ENCODE measurements around the gene TP53BP2.
"Not testable (repeated sequence)": the region's sequence is repeated elsewhere in the genome, so short reads cannot be mapped to it uniquely, and the experiment has no call there.

TP53BP2 gene

GRCh38 chr1:223831755-223832636 lies 13.8 kb downstream of the TP53BP2 start:
- peak; percentile 71 for DNase-seq (ENCODE audit: low spot score)

GRCh38 chr1:223829678-223830077 lies 16.1 kb downstream of the TP53BP2 start:
- no peak for DNase-seq (ENCODE audit: low spot score)

GRCh38 chr1:223828162-223828848 lies 17.4 kb downstream of the TP53BP2 start:
- DNase-seq (ENCODE audit: low spot score), result no peak

GRCh38 chr1:223827193-223827663 lies 18.5 kb downstream of the TP53BP2 start:
- DNase-seq (ENCODE audit: low spot score), result no peak

GRCh38 chr1:223825767-223826748 lies 19.7 kb downstream of the TP53BP2 start:
- no peak for DNase-seq (ENCODE audit: low spot score)

GRCh38 chr1:223824712-223825111 lies 21.0 kb downstream of the TP53BP2 start:
- no peak for DNase-seq (ENCODE audit: low spot score)

- no peak for DNase-seq (ENCODE audit: low spot score)
Measured at GRCh38 chr1:223824287-223824686, 21.5 kb downstream of the TP53BP2 start.

GRCh38 chr1:223820971-223821370 lies 24.8 kb downstream of the TP53BP2 start:
- DNase-seq (ENCODE audit: low spot score), result no peak

GRCh38 chr1:223820515-223820858 lies 25.3 kb downstream of the TP53BP2 start:
- no peak for DNase-seq (ENCODE audit: low spot score)

- DNase-seq (ENCODE audit: low spot score), result no peak
Measured at GRCh38 chr1:223819730-223820514, 25.8 kb downstream of the TP53BP2 start.

GRCh38 chr1:223817265-223817664 lies 28.5 kb downstream of the TP53BP2 start:
- not testable (repeated sequence) for DNase-seq (ENCODE audit: low spot score)

- no peak for DNase-seq (ENCODE audit: low spot score)
Measured at GRCh38 chr1:223815865-223816264, 29.9 kb downstream of the TP53BP2 start.

- no peak for DNase-seq (ENCODE audit: low spot score)
Measured at GRCh38 chr1:223815020-223815853, 30.5 kb downstream of the TP53BP2 start.

- DNase-seq (ENCODE audit: low spot score), result no peak
Measured at GRCh38 chr1:223813645-223814044, 32.1 kb downstream of the TP53BP2 start.

- peak; percentile 36 for DNase-seq (ENCODE audit: low spot score)
Measured at GRCh38 chr1:223811634-223812101, 34.1 kb downstream of the TP53BP2 start.

GRCh38 chr1:223810586-223810985 lies 35.2 kb downstream of the TP53BP2 start:
- no peak for DNase-seq (ENCODE audit: low spot score)

- not testable (repeated sequence) for DNase-seq (ENCODE audit: low spot score)
Measured at GRCh38 chr1:223809905-223810304, 35.8 kb downstream of the TP53BP2 start.

GRCh38 chr1:223803211-223803610 lies 42.5 kb downstream of the TP53BP2 start:
- no peak for DNase-seq (ENCODE audit: low spot score)

- no peak for DNase-seq (ENCODE audit: low spot score)
Measured at GRCh38 chr1:223802602-223803001, 43.1 kb downstream of the TP53BP2 start.

- DNase-seq (ENCODE audit: low spot score), result no peak
Measured at GRCh38 chr1:223802032-223802431, 43.7 kb downstream of the TP53BP2 start.
